HG02981 (cell line): ENCODE measurements around the gene ERP29.
A peak's percentile ranks its signal among the peaks of the same experiment; 100 is the strongest.
"Not testable (repeated sequence)": the region's sequence is repeated elsewhere in the genome, so short reads cannot be mapped to it uniquely, and the experiment has no call there.

ENCODE experiments used
- ATAC-seq: cut with Tn5 transposase; IDR thresholded peaks from one replicate; pipeline ENCODE4 v1.9.1; 2021; ENCODE audit warnings: mild to moderate bottlenecking, moderate library complexity; ENCODE audit not compliant: unreplicated experiment

Gene ERP29

GRCh38 chr12:112000820-112001219 lies 12.4 kb upstream of the ERP29 start:
- ATAC-seq: no peak

- no peak for ATAC-seq
Measured at GRCh38 chr12:112001576-112001975, 11.7 kb upstream of the ERP29 start.

GRCh38 chr12:112004041-112004440 lies 9.2 kb upstream of the ERP29 start:
- no peak for ATAC-seq

- no peak for ATAC-seq
Measured at GRCh38 chr12:112005419-112006395, 7.5 kb upstream of the ERP29 start.

- ATAC-seq: no peak
Measured at GRCh38 chr12:112007945-112008344, 5.3 kb upstream of the ERP29 start.

- ATAC-seq: no peak
Measured at GRCh38 chr12:112008918-112009317, 4.3 kb upstream of the ERP29 start.

- ATAC-seq: not testable (repeated sequence)
Measured at GRCh38 chr12:112009596-112009995, 3.6 kb upstream of the ERP29 start.

- ATAC-seq: no peak
Measured at GRCh38 chr12:112010415-112011344, 2.5 kb upstream of the ERP29 start.

- no peak for ATAC-seq
Measured at GRCh38 chr12:112011685-112012084, 1.5 kb upstream of the ERP29 start.

- peak; percentile 30 for ATAC-seq
Measured at GRCh38 chr12:112013601-112014402, 576 bp downstream of the ERP29 start.

- no peak for ATAC-seq
Measured at GRCh38 chr12:112015938-112016337, 2.7 kb downstream of the ERP29 start.

- ATAC-seq: no peak
Measured at GRCh38 chr12:112017041-112017440, 3.8 kb downstream of the ERP29 start.

GRCh38 chr12:112018571-112019237 lies 5.5 kb downstream of the ERP29 start:
- ATAC-seq: no peak

- no peak for ATAC-seq
Measured at GRCh38 chr12:112020947-112021457, 7.8 kb downstream of the ERP29 start.

- no peak for ATAC-seq
Measured at GRCh38 chr12:112022241-112023016, 9.2 kb downstream of the ERP29 start.

- no peak for ATAC-seq
Measured at GRCh38 chr12:112023759-112024396, 10.7 kb downstream of the ERP29 start.

- ATAC-seq: no peak
Measured at GRCh38 chr12:112025808-112026375, 12.7 kb downstream of the ERP29 start.

GRCh38 chr12:112029301-112029700 lies 16.1 kb downstream of the ERP29 start:
- no peak for ATAC-seq
